EH (cell line): ENCODE results near the gene CD40LG.

Experiments used
- DNase-seq: peaks from one replicate; pipeline ENCODE4 v3.0.0-alpha.2; 2015; ENCODE audit warnings: low read depth

Gene CD40LG

DNA sequence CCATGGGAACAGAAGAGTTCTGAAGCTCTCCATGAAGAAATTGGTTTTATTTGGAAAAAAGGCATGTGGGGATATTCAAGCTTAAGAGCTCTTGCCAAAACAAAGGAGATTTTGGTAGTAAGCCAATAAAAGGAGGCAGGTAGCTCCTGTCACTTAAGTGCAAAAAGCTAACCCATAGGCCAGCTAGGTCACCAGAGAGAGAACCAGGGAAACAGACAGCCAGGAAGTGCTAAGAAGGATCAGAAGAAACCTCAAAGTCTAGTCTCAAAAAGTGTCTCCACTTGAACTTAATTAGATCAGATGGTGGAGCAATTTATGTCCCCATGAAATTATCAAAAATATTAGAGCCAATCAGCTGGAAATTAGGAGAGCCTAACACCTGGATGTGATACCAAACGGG is 49.2 kb downstream of the CD40LG start:
- no peak for DNase-seq

DNA sequence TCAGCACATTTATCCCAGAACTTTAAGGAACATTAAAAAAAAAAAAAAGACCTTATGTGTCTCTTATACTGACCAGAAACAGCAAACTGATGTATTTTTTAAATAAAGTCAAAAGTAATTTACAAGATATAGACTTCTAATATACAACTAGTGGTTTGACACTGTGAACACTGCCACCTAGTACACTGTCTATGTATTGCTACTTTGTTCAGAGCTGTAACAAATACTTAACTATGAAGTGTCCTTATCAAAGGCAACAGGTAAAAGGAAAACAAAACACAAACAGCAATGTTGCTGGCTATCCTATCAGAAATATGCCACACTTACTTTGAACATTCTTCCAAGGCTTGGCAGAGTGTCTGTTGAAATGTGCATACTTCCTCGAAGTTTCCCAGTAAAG is 60.4 kb downstream of the CD40LG start:
- peak; percentile 8 for DNase-seq
